Mesodermal cell (in vitro differentiated cells): ENCODE results near the gene PTPN21. TPM values are rescaled to one million over a fixed set of nuclear protein-coding genes. Genes with fewer than 3 reads are reported as not detected.
A peak's percentile ranks its signal among the peaks of the same experiment; 100 is the strongest.

Source experiments
- H3K27ac ChIP-seq: 2 replicates; pipeline ENCODE4 v1.7.0; 2013; ENCODE audit warnings: mild to moderate bottlenecking, low read depth, low read length, moderate library complexity; ENCODE audit not compliant: severe bottlenecking
- H3K36me3 ChIP-seq: 2 replicates; pipeline ENCODE4 v1.7.1; 2013; ENCODE audit warnings: mild to moderate bottlenecking, low read length, moderate library complexity; ENCODE audit not compliant: control insufficient read depth, insufficient read depth
- H3K4me1 ChIP-seq: one replicate; pipeline ENCODE4 v1.7.1; 2013; ENCODE audit warnings: mild to moderate bottlenecking, low read length; ENCODE audit not compliant: insufficient read depth, control insufficient read depth, poor library complexity, severe bottlenecking
- H3K4me3 ChIP-seq: 2 replicates; pipeline ENCODE4 v1.7.0; 2013; ENCODE audit warnings: low read length, control low read depth, mild to moderate bottlenecking; ENCODE audit not compliant: insufficient read depth, poor library complexity, severe bottlenecking; ENCODE audit errors: extremely low read depth
- H3K9me3 ChIP-seq: 2 replicates; pipeline ENCODE4 v1.7.1; 2013; ENCODE audit warnings: mild to moderate bottlenecking, low read length, moderate library complexity; ENCODE audit not compliant: control insufficient read depth
- WGBS, 2 experiments: methylation state at CpG; one replicate each; pipeline ENCODE4 v1.1.5; 2013; ENCODE audit warnings: missing lambda C conversion rate in 2 of 2; ENCODE audit not compliant: insufficient coverage in 2 of 2; 5-methylcytosine and 5-hydroxymethylcytosine counted together
- polyA plus RNA-seq, 2 experiments: library from polyadenylated mRNA; stranded (reverse); fragments of 50-300 nt; gene quantifications; one replicate each; pipeline ENCODE4 v1.2.3, GENCODE V29; 2013

PTPN21 gene
- 12.3 TPM for polyA plus RNA-seq (2013, experiment 1 of 2)
- polyA plus RNA-seq (2013, experiment 2 of 2) = 13.0 TPM

DNA sequence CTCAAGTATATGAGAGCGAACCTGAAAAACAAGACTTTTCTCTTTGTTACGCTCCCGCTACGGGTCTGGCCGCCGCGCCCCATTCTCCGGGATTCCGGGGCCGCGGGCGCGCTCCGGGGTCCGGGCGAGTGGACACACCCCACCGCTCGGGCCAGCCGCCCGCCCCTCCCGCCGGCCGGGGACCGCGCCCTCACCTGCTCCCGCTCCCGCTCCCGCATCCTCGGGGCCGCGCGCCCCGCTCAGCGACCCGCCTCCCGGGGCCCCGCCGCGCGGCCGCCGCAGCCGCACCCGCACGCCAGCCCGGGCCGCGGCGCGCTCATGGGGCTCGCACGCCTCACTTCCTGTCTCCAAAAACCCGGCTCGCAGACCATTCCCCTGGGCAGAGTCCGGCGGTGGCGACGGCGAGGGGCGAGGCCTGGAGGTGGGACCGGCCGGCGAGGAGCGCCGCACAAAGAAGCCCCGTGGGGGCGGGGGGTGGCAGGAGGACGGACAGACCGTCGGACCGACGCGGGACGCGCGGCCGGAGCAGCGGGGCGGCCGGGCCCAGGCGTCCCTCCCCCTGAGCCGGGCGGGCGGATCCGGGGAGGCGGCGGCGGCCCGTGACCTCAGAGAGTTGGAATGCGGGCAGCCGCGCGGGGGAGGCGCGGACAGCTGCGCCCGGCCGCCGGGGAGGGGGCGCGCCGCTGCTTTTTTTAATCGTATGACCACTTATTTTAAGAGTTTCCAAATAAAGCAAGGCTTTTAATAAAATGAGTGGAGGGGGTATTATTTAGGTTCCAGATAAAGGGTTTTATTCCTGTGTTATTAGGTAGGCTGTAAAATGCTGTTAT lies at the start of gene PTPN21:
Gene PTPN21, minus strand, starts transcription at position 551 of the 830 bp plus-strand sequence. CDS start 4,590 bp downstream, outside the sequence.
- Histone ChIP-seq H3K27ac (peak within 1 kb of the TSS; percentile 93), H3K4me3 (peak within 1 kb of the TSS; percentile 80), H3K4me1 (peaks cover 15% of the 10 kb centered on the region), H3K9me3 (no peaks in the 10 kb centered on the region), H3K36me3 (peaks cover 22% of the 10 kb centered on the region)
- WGBS, 2 experiments = 0 to 1% methylated on average over 58 to 66 of the region's 103 CpGs

DNA sequence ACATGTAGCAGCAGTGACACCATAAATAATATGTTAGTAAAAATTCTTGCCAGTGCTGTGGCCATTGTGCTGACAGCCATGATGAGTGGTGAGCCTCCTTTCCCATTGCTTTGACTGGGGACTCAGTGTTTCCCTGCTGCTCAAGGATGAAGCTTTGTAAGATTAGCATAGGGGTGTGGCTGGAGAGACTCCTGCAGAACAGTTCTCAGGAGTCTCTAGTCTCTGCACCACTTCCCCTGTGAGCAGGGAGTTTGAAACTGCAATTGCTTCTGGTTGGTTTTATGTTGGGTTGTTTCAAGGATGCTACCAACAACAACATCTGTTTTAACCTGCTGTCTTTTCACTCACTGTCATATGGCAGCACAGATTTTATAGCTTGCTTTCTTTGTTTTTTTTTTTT lies 49.4 kb upstream of the PTPN21 start:
- Histone ChIP-seq H3K4me3 (no peak overlapping the region), H3K36me3 (peaks cover 97% of the 10 kb centered on the region), H3K9me3 (no peaks in the 10 kb centered on the region), H3K27ac (no peak overlapping the region), H3K4me1 (no peaks in the 10 kb centered on the region)

DNA sequence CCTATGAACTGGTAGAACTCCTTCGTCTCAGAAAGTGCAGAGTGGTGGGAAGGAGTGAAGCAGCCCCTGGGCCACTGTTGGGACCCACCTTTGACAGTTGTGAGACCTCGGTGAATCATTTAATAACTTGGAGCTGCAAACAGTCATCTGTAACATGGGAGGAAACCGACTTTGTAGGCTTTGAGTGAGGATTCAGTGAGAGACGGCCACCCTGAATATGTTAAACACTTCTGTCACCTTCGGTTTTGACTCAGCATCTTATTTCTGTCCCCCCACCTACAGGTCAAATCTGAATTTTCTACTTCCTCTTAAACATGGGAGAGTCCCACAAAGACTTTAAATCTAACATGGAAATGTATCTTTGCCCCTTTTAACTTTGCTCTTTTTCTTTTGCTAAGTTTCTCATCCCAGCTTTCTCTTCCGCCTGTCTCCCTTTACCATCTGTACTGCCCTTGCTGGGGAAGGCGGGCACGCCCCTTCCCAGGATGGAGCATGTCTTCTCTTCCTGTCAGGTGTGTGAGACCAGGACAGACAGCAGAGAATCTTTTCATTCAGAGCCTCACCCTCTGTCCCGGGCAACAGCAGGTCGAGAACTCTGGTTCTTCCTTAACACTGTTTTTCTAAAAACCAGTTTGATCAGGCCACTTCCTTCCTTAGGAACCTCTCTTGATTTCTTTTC lies 45.1 kb upstream of the PTPN21 start:
- no peak overlapping the region for H3K4me3 ChIP-seq
- no peak overlapping the region for H3K27ac ChIP-seq
- WGBS, 2 experiments = 86 to 93% methylated on average over 8 of the region's 10 CpGs
- no peaks in the 10 kb centered on the region for H3K9me3 ChIP-seq
- H3K36me3 ChIP-seq = peaks cover 98% of the 10 kb centered on the region
- no peaks in the 10 kb centered on the region for H3K4me1 ChIP-seq

DNA sequence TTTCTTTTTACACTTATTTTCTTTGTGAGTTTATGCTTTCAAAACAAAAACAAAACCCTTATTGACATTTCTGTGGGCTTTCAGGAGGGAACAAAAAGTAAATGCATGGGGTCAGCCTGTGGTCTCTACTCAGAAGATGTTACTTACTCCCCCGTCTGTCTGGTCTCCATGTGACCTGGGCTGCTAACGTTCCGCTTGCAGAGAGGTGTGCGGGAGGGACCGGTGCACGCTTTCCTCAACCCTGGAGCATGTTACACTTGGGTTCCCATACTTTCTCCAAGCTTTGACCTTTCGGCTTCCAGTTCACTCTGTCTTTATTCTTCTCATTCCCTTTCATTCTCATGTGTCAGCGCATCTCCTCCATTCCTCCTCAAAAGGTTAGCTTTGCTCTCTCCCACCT lies 44.5 kb upstream of the PTPN21 start:
- Histone ChIP-seq H3K9me3 (no peaks in the 10 kb centered on the region), H3K4me1 (no peaks in the 10 kb centered on the region), H3K27ac (no peak overlapping the region), H3K4me3 (no peak overlapping the region), H3K36me3 (peaks cover 99% of the 10 kb centered on the region)
- 94 to 96% methylated on average over 8 of the region's 8 CpGs for WGBS, 2 experiments

DNA sequence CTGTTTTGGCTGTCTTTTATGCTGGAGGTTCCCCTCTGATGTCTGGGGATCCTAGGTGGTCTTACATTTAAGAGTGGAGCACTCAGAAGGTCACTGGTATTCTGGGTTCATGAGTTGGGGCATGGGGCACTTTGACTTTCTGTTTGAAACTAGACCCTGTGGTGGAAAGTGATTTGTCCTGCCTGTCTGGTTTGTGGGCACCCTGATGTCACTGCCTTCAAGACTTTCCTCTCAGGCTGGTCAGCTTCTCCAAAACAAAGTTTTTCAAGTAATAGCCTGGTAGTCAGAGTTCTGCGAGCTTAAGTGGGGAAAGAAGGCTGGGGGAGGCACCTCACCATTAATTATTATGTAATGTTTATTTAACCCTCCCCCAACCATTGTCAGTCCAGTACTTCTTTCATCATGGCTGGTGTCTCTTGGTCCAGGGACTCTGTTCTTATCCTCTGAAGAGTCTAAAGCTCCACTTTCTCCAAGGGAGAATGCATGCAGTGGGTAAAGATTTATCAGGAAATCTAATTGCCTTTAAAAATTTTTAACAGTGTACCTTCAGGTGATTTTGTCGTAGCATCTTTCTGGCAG lies 43.4 kb upstream of the PTPN21 start:
- H3K27ac ChIP-seq = no peak overlapping the region
- WGBS, 2 experiments = 100% methylated on average over 1 of the region's 2 CpGs
- no peaks in the 10 kb centered on the region for H3K9me3 ChIP-seq
- peaks cover 96% of the 10 kb centered on the region for H3K36me3 ChIP-seq
- no peaks in the 10 kb centered on the region for H3K4me1 ChIP-seq
- H3K4me3 ChIP-seq = no peak overlapping the region

DNA sequence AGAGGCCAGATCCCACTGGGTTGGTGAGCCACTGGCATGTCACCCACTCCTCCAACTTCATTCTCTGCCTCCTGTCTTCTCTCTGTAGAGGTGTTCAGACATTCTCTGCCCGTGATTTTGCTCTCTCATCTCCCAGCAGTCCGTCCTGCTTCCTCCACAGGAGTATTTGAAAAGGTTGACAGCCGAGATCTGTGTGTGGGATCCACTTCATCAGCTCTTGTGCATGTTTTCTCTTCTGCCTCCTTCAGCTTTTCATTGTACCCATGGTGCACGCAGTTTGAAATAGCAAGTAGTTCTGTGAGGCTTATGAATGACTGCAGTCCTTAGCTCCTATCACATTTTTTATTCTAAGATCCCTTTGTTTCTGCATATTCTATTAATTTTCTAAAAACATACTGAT lies 42.8 kb upstream of the PTPN21 start:
- Histone ChIP-seq H3K36me3 (peaks cover 94% of the 10 kb centered on the region), H3K27ac (no peak overlapping the region), H3K4me3 (no peak overlapping the region), H3K4me1 (no peaks in the 10 kb centered on the region), H3K9me3 (no peaks in the 10 kb centered on the region)
- 80 to 85% methylated on average over 1 to 3 of the region's 4 CpGs for WGBS, 2 experiments

DNA sequence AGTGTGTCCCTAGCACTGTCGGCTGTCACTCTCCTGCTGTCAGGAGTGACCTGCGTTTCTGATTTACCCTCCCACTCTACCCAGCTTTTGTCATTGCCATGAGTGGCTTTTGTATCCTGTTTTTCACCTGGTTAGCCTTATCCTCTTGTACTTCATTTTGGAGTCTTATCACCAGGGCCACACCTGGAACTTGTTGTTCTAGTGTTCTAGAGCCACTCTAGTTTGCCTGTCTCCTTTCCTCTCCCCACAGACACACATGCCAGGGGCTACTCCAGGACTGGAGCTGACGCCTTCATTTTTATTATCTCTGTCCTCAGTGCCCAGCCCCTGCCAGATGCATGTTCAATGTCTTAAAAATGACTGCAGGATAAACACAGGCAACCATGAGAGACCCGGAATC lies 42.2 kb upstream of the PTPN21 start:
- Histone ChIP-seq H3K4me1 (no peaks in the 10 kb centered on the region), H3K36me3 (peaks cover 94% of the 10 kb centered on the region), H3K9me3 (no peaks in the 10 kb centered on the region), H3K27ac (no peak overlapping the region), H3K4me3 (no peak overlapping the region)
- 91 to 100% methylated on average over 3 to 4 of the region's 4 CpGs for WGBS, 2 experiments

DNA sequence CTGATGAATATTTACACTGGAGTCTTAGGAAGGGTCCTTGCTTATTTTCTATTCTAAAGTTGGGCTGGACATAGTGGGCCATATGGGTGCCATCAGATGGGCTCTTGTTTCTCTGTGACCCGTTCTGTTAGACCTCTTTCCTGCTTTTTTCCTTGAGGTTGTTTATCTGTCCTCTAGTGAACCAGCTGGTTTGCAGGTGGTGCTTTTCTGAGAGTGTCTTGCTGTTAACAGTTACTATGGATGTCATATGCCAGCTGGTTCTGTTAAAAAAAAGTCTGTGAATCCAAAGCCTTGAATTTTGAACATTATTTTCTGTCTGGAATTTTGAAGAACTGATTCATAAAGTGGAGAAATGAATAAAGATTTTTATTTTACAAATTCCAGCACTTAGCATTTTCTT lies 37.2 kb upstream of the PTPN21 start:
- H3K27ac ChIP-seq = no peak overlapping the region
- WGBS, 2 experiments = 100% methylated on average over 1 of the region's 1 CpG; no CpG with 5 or more reads in 1 of the 2 experiments
- H3K4me3 ChIP-seq = no peak overlapping the region
- H3K36me3 ChIP-seq = peaks cover 87% of the 10 kb centered on the region
- no peaks in the 10 kb centered on the region for H3K9me3 ChIP-seq
- peaks cover 4% of the 10 kb centered on the region for H3K4me1 ChIP-seq

DNA sequence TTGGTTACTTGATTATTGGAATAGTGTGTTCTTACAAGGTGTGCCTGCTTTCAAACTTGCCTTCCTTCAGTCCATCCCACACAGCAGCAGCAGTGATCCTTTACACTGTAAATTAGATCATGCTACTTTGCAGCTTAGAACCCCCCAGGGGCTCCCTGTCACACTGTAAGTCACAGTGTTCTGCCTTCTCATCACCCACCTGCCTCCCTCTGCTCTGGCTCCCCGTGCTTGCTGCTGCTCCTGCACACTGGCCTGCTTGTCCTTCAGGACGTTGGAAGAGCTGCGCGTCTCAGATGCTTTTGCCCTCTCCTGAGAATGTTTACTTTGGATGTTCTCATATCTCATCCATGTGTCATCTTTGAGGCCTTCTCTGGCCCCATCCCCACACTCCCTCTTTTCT lies 35.4 kb upstream of the PTPN21 start:
- WGBS, 2 experiments = 91 to 100% methylated on average over 3 to 4 of the region's 4 CpGs
- Histone ChIP-seq H3K4me3 (no peak overlapping the region), H3K4me1 (peaks cover 4% of the 10 kb centered on the region), H3K27ac (no peak overlapping the region), H3K9me3 (no peaks in the 10 kb centered on the region), H3K36me3 (peaks cover 86% of the 10 kb centered on the region)

DNA sequence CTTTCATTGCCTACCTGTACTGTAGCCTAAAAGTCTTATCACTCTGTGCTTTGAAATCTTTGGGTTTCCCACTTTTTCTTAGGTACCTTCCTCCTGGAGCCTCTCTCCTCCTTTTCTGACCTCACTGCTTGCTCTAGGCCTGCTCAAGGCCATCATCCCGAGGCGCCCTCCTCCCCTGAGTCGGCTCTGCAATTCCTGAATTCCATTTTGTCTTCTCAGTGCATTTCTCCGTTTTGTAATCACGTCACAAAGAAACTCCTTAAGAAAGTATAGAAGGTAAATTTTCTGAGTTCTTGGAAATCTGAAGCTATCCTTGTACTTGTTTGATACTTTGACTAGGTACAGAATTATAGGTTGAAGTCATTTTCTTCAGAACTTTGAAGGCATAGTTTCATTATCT lies 33.3 kb upstream of the PTPN21 start:
- WGBS, 2 experiments = 92 to 94% methylated on average over 4 of the region's 5 CpGs
- H3K36me3 ChIP-seq = peaks cover 84% of the 10 kb centered on the region
- no peak overlapping the region for H3K27ac ChIP-seq
- H3K4me3 ChIP-seq = no peak overlapping the region
- peaks cover 4% of the 10 kb centered on the region for H3K4me1 ChIP-seq
- H3K9me3 ChIP-seq = no peaks in the 10 kb centered on the region
